Tibial artery (tissue), 4 donors: ENCODE results near the gene WNK1.

Experiments used
- DNase-seq, 2 donors: peaks; one replicate each; pipeline ENCODE4 v3.0.0-alpha.2; 2019
- H3K27ac ChIP-seq, 2 donors: fragments of 200-600 bp; sonication (generic) in 1 of 2; 1 replicate in 1 of 2; 2 replicates in 1 of 2; pipeline ENCODE4 v1.5.1; 2018 to 2019; ENCODE audit warnings: mild to moderate bottlenecking in 1 of 2
- H3K27me3 ChIP-seq, 2 donors: fragments of 200-600 bp; sonication (generic) in 1 of 2; one replicate each; pipeline versions ENCODE4 v1.5.1 to v1.6.0; 2016 to 2019
- H3K36me3 ChIP-seq, 3 donors: fragments of 200-600 bp; sonication (generic) in 2 of 3; one replicate each; pipeline ENCODE4 v1.5.1; 2016 to 2019; ENCODE audit warnings: mild to moderate bottlenecking in 2 of 3
- H3K4me1 ChIP-seq, 4 donors: fragments of 200-600 bp; sonication (generic) in 2 of 4; 1 replicate in 3 of 4; 2 replicates in 1 of 4; pipeline ENCODE4 v1.5.1; 2016 to 2019
- H3K4me3 ChIP-seq, 2 donors: fragments of 200-600 bp; sonication (generic) in 1 of 2; 1 replicate in 1 of 2; 2 replicates in 1 of 2; pipeline ENCODE4 v1.5.1; 2018 to 2019; ENCODE audit warnings: mild to moderate bottlenecking in 2 of 2
- H3K9me3 ChIP-seq, 3 donors: fragments of 200-600 bp; sonication (generic) in 1 of 3; one replicate each; pipeline ENCODE4 v1.5.1; 2016 to 2019
- intact Hi-C: fragments of 100-400 bp; cut with DNase I; formaldehyde crosslinking; loops from one replicate; pipeline ENCODE4 v1.15.0; 2023; ENCODE audit warnings: low total_unique reads
- TF ChIP-seq, protein P1 (sequence below), 2 experiments: fragments of 200-600 bp in 1 of 2; fragments of 450-650 bp in 1 of 2; IDR thresholded peaks; one replicate each; pipeline ENCODE4 v1.5.1; 2017 to 2019; ENCODE audit warnings: antibody characterized with exemption in 2 of 2, mild to moderate bottlenecking in 1 of 2, moderate library complexity in 1 of 2

WNK1 gene

DNA sequence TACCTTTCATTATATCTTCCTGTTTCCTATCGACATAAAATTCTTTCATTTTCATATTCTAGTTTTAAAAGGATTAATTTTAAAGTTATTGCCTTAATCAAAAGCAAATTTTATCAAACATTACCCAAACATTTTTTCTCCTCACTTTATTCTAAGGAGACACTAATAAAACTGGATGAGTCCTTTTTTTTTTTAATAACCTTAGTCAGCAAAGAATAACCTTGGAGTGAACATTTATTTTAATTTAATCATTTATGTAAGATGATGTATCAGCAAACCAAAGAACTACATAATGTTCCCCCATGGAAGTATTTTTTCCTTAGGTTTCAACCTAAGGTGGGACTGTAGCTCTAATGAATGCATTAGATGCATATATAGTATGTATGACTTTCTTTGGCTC, 113.2 kb downstream of the WNK1 start:
- no peaks in the 10 kb centered on the region for H3K9me3 ChIP-seq
- no peaks in the 10 kb centered on the region for H3K27me3 ChIP-seq
- H3K4me1 ChIP-seq: no peaks in the 10 kb centered on the region
- TF ChIP-seq, protein P1, sequence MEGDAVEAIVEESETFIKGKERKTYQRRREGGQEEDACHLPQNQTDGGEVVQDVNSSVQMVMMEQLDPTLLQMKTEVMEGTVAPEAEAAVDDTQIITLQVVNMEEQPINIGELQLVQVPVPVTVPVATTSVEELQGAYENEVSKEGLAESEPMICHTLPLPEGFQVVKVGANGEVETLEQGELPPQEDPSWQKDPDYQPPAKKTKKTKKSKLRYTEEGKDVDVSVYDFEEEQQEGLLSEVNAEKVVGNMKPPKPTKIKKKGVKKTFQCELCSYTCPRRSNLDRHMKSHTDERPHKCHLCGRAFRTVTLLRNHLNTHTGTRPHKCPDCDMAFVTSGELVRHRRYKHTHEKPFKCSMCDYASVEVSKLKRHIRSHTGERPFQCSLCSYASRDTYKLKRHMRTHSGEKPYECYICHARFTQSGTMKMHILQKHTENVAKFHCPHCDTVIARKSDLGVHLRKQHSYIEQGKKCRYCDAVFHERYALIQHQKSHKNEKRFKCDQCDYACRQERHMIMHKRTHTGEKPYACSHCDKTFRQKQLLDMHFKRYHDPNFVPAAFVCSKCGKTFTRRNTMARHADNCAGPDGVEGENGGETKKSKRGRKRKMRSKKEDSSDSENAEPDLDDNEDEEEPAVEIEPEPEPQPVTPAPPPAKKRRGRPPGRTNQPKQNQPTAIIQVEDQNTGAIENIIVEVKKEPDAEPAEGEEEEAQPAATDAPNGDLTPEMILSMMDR (IDR thresholded peaks at IDR 0.05): no peak
- no peak for DNase-seq
- H3K4me3 ChIP-seq: no peak overlapping the region
- no peak overlapping the region for H3K27ac ChIP-seq
- intact Hi-C loops: no loop called here
- peaks cover 52 to 72% (median 59%) of the 10 kb centered on the region in 3 donors for H3K36me3 ChIP-seq

DNA sequence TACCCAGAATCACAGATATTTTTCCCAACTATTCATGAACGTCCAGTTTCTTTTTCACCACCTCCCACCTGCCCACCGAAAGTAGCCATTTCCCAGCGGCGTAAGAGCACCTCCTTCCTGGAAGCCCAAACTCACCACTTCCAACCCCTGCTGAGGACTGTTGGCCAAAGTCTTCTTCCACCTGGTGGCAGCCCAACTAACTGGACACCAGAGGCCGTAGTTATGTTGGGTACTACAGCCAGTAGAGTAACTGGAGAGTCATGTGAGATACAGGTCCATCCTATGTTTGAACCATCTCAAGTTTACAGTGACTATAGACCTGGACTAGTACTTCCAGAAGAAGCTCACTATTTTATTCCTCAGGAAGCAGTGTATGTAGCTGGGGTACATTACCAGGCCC, 115.5 kb downstream of the WNK1 start:
- intact Hi-C loops: no loop called here
- Histone ChIP-seq H3K36me3 (peaks cover 46 to 64% (median 60%) of the 10 kb centered on the region in 3 donors), H3K27ac (no peak overlapping the region), H3K9me3 (no peaks in the 10 kb centered on the region), H3K4me1 (no peaks in the 10 kb centered on the region), H3K27me3 (no peaks in the 10 kb centered on the region), H3K4me3 (no peak overlapping the region)
- no peak for DNase-seq
- TF ChIP-seq, protein P1 (IDR thresholded peaks at IDR 0.05): no peak

DNA sequence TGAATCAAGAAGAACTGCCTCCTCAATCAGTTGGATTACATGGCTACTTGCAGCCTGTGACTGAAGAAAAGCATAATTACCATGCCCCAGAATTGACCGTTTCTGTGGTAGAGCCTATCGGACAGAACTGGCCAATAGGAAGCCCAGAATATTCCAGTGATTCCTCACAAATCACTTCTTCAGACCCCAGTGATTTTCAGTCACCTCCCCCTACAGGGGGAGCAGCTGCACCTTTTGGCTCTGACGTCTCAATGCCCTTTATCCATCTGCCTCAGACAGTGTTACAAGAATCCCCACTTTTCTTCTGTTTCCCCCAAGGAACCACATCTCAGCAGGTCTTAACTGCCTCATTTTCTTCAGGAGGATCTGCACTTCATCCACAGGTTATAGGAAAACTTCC, 116.3 kb downstream of the WNK1 start:
- DNase-seq: no peak
- H3K36me3 ChIP-seq: peaks cover 42 to 63% (median 63%) of the 10 kb centered on the region in 3 donors
- intact Hi-C loops: no loop called here

GRCh38 chr12:870378-870777, 118.0 kb downstream of the WNK1 start:
- no peak for DNase-seq
- H3K36me3 ChIP-seq: peaks cover 33 to 65% (median 58%) of the 10 kb centered on the region in 3 donors
- no peaks in the 10 kb centered on the region for H3K9me3 ChIP-seq
- H3K27me3 ChIP-seq: no peaks in the 10 kb centered on the region
- TF ChIP-seq, protein P1 (IDR thresholded peaks at IDR 0.05): no peak
- intact Hi-C loops: no loop called here
- no peak overlapping the region for H3K4me3 ChIP-seq
- H3K4me1 ChIP-seq: no peaks in the 10 kb centered on the region
- H3K27ac ChIP-seq: no peak overlapping the region

More for the DNA sequence above, 116.3 kb downstream of the WNK1 start:
- H3K27me3 ChIP-seq: no peaks in the 10 kb centered on the region
- no peaks in the 10 kb centered on the region for H3K4me1 ChIP-seq
- TF ChIP-seq, protein P1 (IDR thresholded peaks at IDR 0.05): no peak
- no peaks in the 10 kb centered on the region for H3K9me3 ChIP-seq
- no peak overlapping the region for H3K27ac ChIP-seq
- no peak overlapping the region for H3K4me3 ChIP-seq

GRCh38 chr12:873954-874353, 121.6 kb downstream of the WNK1 start:
- TF ChIP-seq, protein P1 (IDR thresholded peaks at IDR 0.05): no peak
- no peaks in the 10 kb centered on the region for H3K4me1 ChIP-seq
- intact Hi-C loops: loop anchor here (1.0 kb wide), 1 partner anchor 20 kb away; no protein-coding TSS in a partner anchor
- no peak overlapping the region for H3K27ac ChIP-seq
- peaks cover 26 to 61% (median 46%) of the 10 kb centered on the region in 3 donors for H3K36me3 ChIP-seq
- no peaks in the 10 kb centered on the region for H3K27me3 ChIP-seq
- no peaks in the 10 kb centered on the region for H3K9me3 ChIP-seq
- DNase-seq: no peak
- H3K4me3 ChIP-seq: no peak overlapping the region

DNA sequence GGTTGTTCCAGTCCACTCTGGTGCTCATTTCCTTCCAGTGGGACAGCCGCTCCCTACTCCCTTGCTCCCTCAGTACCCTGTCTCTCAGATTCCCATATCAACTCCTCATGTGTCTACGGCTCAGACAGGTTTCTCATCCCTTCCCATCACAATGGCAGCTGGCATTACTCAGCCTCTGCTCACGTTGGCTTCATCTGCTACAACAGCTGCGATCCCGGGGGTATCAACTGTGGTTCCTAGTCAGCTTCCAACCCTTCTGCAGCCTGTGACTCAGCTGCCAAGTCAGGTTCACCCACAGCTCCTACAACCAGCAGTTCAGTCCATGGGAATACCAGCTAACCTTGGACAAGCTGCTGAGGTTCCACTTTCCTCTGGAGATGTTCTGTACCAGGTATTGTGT, 127.3 kb downstream of the WNK1 start:
- H3K27ac ChIP-seq: no peak overlapping the region
- TF ChIP-seq, protein P1 (IDR thresholded peaks at IDR 0.05): no peak
- no peak for DNase-seq
- no peaks in the 10 kb centered on the region for H3K9me3 ChIP-seq
- no peaks in the 10 kb centered on the region for H3K4me1 ChIP-seq
- intact Hi-C loops: no loop called here
- peaks cover 68 to 85% (median 72%) of the 10 kb centered on the region in 3 donors for H3K36me3 ChIP-seq
- no peaks in the 10 kb centered on the region for H3K27me3 ChIP-seq
- H3K4me3 ChIP-seq: no peak overlapping the region
